ENCODE results near the gene HECA. TPM values are rescaled to one million over a fixed set of nuclear protein-coding genes. Genes with fewer than 3 reads are reported as not detected.

Gene HECA
- total and polyA plus RNA-seq, 2 experiments from 2014 or later, result 2.4 to 8.1 TPM

DNA sequence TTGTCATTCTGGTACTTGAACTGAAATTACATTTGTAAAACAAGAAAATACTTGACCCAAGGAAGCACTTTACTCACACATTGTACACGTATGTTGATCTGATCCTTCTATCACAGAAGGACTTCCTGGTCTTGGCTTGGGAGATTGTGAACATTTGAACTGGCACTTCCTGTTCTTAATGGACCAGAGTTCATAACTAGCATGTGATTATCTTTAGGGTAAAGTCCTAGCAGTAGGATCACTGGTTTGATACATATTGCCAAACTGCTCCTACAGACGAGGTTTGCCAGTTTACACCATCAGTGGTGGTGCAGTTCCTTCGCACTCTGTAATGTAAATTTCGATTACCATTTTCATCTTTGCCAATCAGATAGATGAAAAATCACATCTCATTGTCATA is 12.7 kb downstream of the HECA start:
- ATAC-seq (no peak), DNase-seq (ENCODE audit: low spot score) (no peak)
- H3K27me3 Mint-ChIP-seq (ENCODE audit: insufficient read depth, low read depth, poor library complexity), result no peaks in the 10 kb centered on the region
- H3K4me3 Mint-ChIP-seq, result no peak overlapping the region
- TF ChIP-seq, protein P1, sequence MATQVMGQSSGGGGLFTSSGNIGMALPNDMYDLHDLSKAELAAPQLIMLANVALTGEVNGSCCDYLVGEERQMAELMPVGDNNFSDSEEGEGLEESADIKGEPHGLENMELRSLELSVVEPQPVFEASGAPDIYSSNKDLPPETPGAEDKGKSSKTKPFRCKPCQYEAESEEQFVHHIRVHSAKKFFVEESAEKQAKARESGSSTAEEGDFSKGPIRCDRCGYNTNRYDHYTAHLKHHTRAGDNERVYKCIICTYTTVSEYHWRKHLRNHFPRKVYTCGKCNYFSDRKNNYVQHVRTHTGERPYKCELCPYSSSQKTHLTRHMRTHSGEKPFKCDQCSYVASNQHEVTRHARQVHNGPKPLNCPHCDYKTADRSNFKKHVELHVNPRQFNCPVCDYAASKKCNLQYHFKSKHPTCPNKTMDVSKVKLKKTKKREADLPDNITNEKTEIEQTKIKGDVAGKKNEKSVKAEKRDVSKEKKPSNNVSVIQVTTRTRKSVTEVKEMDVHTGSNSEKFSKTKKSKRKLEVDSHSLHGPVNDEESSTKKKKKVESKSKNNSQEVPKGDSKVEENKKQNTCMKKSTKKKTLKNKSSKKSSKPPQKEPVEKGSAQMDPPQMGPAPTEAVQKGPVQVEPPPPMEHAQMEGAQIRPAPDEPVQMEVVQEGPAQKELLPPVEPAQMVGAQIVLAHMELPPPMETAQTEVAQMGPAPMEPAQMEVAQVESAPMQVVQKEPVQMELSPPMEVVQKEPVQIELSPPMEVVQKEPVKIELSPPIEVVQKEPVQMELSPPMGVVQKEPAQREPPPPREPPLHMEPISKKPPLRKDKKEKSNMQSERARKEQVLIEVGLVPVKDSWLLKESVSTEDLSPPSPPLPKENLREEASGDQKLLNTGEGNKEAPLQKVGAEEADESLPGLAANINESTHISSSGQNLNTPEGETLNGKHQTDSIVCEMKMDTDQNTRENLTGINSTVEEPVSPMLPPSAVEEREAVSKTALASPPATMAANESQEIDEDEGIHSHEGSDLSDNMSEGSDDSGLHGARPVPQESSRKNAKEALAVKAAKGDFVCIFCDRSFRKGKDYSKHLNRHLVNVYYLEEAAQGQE (IDR thresholded peaks at IDR 0.05; ENCODE audit: unreplicated experiment), result no peak
- TF ChIP-seq, protein P2, sequence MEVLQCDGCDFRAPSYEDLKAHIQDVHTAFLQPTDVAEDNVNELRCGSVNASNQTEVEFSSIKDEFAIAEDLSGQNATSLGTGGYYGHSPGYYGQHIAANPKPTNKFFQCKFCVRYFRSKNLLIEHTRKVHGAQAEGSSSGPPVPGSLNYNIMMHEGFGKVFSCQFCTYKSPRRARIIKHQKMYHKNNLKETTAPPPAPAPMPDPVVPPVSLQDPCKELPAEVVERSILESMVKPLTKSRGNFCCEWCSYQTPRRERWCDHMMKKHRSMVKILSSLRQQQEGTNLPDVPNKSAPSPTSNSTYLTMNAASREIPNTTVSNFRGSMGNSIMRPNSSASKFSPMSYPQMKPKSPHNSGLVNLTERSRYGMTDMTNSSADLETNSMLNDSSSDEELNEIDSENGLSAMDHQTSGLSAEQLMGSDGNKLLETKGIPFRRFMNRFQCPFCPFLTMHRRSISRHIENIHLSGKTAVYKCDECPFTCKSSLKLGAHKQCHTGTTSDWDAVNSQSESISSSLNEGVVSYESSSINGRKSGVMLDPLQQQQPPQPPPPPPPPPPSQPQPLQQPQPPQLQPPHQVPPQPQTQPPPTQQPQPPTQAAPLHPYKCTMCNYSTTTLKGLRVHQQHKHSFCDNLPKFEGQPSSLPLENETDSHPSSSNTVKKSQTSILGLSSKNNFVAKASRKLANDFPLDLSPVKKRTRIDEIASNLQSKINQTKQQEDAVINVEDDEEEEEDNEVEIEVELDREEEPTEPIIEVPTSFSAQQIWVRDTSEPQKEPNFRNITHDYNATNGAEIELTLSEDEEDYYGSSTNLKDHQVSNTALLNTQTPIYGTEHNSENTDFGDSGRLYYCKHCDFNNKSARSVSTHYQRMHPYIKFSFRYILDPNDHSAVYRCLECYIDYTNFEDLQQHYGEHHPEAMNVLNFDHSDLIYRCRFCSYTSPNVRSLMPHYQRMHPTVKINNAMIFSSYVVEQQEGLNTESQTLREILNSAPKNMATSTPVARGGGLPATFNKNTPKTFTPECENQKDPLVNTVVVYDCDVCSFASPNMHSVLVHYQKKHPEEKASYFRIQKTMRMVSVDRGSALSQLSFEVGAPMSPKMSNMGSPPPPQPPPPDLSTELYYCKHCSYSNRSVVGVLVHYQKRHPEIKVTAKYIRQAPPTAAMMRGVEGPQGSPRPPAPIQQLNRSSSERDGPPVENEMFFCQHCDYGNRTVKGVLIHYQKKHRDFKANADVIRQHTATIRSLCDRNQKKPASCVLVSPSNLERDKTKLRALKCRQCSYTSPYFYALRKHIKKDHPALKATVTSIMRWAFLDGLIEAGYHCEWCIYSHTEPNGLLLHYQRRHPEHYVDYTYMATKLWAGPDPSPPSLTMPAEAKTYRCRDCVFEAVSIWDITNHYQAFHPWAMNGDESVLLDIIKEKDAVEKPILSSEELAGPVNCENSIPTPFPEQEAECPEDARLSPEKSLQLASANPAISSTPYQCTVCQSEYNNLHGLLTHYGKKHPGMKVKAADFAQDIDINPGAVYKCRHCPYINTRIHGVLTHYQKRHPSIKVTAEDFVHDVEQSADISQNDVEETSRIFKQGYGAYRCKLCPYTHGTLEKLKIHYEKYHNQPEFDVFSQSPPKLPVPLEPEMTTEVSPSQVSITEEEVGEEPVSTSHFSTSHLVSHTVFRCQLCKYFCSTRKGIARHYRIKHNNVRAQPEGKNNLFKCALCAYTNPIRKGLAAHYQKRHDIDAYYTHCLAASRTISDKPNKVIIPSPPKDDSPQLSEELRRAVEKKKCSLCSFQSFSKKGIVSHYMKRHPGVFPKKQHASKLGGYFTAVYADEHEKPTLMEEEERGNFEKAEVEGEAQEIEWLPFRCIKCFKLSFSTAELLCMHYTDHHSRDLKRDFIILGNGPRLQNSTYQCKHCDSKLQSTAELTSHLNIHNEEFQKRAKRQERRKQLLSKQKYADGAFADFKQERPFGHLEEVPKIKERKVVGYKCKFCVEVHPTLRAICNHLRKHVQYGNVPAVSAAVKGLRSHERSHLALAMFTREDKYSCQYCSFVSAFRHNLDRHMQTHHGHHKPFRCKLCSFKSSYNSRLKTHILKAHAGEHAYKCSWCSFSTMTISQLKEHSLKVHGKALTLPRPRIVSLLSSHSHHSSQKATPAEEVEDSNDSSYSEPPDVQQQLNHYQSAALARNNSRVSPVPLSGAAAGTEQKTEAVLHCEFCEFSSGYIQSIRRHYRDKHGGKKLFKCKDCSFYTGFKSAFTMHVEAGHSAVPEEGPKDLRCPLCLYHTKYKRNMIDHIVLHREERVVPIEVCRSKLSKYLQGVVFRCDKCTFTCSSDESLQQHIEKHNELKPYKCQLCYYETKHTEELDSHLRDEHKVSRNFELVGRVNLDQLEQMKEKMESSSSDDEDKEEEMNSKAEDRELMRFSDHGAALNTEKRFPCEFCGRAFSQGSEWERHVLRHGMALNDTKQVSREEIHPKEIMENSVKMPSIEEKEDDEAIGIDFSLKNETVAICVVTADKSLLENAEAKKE (CRISPR knock-in tag; IDR thresholded peaks at IDR 0.05), result no peak
- TF ChIP-seq NANOG (IDR thresholded peaks at IDR 0.05; ENCODE audit: borderline replicate concordance) (no peak), ZNF331 (CRISPR knock-in tag; IDR thresholded peaks at IDR 0.05; ENCODE audit: low read depth) (no peak), JUNB (IDR thresholded peaks at IDR 0.05; ENCODE audit: unreplicated experiment) (no peak), STAT1 (IDR thresholded peaks at IDR 0.05; ENCODE audit: unreplicated experiment) (no peak), EZH2phosphoT487 (IDR thresholded peaks at IDR 0.05; ENCODE audit: unreplicated experiment) (no peak), ZNF114 (CRISPR knock-in tag; IDR thresholded peaks at IDR 0.05) (no peak), POLR2AphosphoS5 (IDR thresholded peaks at IDR 0.05; ENCODE audit: low read depth) (no peak), EZH2 (IDR thresholded peaks at IDR 0.05; ENCODE audit: low read depth, unreplicated experiment) (no peak), CREB1 (CRISPR knock-in tag; IDR thresholded peaks at IDR 0.05; ENCODE audit: low read depth) (no peak)
- TF ChIP-seq, protein P3, sequence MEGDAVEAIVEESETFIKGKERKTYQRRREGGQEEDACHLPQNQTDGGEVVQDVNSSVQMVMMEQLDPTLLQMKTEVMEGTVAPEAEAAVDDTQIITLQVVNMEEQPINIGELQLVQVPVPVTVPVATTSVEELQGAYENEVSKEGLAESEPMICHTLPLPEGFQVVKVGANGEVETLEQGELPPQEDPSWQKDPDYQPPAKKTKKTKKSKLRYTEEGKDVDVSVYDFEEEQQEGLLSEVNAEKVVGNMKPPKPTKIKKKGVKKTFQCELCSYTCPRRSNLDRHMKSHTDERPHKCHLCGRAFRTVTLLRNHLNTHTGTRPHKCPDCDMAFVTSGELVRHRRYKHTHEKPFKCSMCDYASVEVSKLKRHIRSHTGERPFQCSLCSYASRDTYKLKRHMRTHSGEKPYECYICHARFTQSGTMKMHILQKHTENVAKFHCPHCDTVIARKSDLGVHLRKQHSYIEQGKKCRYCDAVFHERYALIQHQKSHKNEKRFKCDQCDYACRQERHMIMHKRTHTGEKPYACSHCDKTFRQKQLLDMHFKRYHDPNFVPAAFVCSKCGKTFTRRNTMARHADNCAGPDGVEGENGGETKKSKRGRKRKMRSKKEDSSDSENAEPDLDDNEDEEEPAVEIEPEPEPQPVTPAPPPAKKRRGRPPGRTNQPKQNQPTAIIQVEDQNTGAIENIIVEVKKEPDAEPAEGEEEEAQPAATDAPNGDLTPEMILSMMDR (conservative IDR thresholded peaks at IDR 0.05; ENCODE audit: low read depth in 2 of 2), result no peak
- TF ChIP-seq, protein P4, sequence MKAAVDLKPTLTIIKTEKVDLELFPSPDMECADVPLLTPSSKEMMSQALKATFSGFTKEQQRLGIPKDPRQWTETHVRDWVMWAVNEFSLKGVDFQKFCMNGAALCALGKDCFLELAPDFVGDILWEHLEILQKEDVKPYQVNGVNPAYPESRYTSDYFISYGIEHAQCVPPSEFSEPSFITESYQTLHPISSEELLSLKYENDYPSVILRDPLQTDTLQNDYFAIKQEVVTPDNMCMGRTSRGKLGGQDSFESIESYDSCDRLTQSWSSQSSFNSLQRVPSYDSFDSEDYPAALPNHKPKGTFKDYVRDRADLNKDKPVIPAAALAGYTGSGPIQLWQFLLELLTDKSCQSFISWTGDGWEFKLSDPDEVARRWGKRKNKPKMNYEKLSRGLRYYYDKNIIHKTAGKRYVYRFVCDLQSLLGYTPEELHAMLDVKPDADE (IDR thresholded peaks at IDR 0.05), result no peak
- H3K4me1 Mint-ChIP-seq, result peaks cover 38% of the 10 kb centered on the region
- Histone ChIP-seq H3F3A (replicated peaks; ENCODE audit: low read depth) (no peaks in the 10 kb centered on the region), H3K27me3 (ENCODE audit: insufficient read depth) (no peaks in the 10 kb centered on the region), H3K36me3 (ENCODE audit: insufficient read depth) (no peaks in the 10 kb centered on the region), H3K79me2 (replicated peaks; ENCODE audit: insufficient read depth) (peaks cover 10% of the 10 kb centered on the region; the same call in 1 of the 2 replicates), H3K9me2 (ENCODE audit: insufficient read depth) (no peaks in the 10 kb centered on the region), H3K27ac (ENCODE audit: low read depth) (no peak overlapping the region), H2AFZ (no peak overlapping the region), H3K4me3 (no peak overlapping the region), H4K20me1 (replicated peaks; ENCODE audit: insufficient read depth) (peaks cover 2% of the 10 kb centered on the region; the same call in 1 of the 2 replicates), H3K4me2 (no peak overlapping the region), H3K4me1 (ENCODE audit: insufficient read depth) (peaks cover 15% of the 10 kb centered on the region; the same call in 1 of the 2 replicates)
- H3K9me3 Mint-ChIP-seq, result no peaks in the 10 kb centered on the region
- no peaks in the 10 kb centered on the region for H3K36me3 Mint-ChIP-seq (ENCODE audit: low read depth)
- no peak overlapping the region for H3K27ac Mint-ChIP-seq

All from GM23338 (cell line).